Measurements from ENCODE around the gene TMEM181. TPM values are rescaled to one million over a fixed set of nuclear protein-coding genes. Genes with fewer than 3 reads are reported as not detected.

TMEM181 gene
- total RNA-seq, 2 experiments from 2014 or later = 16.9 to 17.6 TPM

DNA sequence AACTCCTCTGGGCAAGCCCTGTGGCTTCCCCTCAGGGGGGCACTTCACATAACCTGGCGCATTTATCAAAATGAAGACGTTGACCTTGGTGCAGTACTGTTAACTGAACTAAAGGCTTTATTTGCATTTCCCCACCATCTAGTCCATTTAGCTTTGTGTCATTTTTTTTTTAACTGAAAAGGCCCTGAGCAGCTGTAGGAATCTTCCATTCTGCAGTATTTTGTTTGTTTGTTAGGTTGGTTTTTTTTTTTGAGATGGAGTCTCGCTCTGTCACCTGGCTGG, 10.7 kb downstream of the TMEM181 start:
- CTCF ChIA-PET = interaction anchor here (0.7 to 0.9 kb wide), 4 partner anchors 36 to 90 kb away, joined by 3 to 4 read pairs (median 3); no protein-coding TSS in a partner anchor
- peak overlapping the region; percentile 65 for H3K27ac Mint-ChIP-seq

DNA sequence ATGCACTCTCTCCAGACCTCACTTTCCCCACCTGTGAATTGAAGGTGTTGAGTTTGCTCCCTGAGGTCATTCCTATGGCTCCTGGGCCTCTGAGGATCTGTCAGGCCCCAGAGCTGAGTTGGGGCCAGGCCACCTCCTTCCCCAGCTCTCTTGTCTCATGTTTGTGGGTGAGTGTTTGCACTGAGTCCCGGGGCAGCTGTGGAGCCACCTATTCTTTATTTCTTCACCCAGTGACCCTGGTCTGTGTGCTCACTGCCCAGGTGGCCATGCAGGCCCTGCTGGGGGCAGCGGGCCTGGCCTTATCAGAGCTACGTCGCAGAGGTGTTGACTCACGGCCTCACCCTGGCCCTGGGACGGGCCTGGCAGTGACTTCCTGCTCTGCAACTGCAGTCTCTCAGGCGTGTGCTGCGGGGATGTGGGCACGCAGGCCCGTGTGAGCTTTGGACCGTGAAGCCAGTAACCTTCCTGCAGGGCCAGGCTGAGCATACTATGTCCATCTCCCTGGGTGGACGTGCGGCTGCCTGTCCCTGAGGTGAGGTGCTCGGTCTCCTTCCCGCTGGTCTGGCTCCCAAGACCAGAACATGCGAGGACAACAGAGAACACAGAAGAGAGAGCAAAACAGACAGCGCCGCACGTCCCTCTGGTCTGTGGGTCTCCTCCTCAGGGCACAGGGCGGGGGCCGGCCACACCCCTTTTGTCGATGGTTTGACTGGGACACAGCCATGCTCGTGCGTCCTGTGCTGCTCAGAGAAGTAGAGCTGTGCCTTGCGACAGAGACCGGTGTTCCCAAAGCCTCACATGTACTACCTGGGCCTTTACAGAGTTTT, 12.1 kb downstream of the TMEM181 start:
- Mint-ChIP-seq H3K4me1 (peaks cover 67% of the 10 kb centered on the region), H3K4me3 (no peak overlapping the region), H3K27me3 (no peaks in the 10 kb centered on the region), H3K9me3 (peaks cover under 1% of the 10 kb centered on the region), H3K36me3 (ENCODE audit: low read depth) (peaks cover 47% of the 10 kb centered on the region), H3K27ac (peak overlapping the region; percentile 72)
- POLR2A ChIA-PET = no interaction called here
- CTCF ChIA-PET = interaction anchor here (0.5 kb wide), 1 partner anchor 1146 kb away, joined by 3 read pairs; no protein-coding TSS in a partner anchor
- DNase-seq = no peak

More for the DNA sequence above, 10.7 kb downstream of the TMEM181 start:
- Mint-ChIP-seq H3K4me1 (peaks cover 73% of the 10 kb centered on the region), H3K9me3 (no peaks in the 10 kb centered on the region), H3K36me3 (ENCODE audit: low read depth) (peaks cover 46% of the 10 kb centered on the region), H3K4me3 (no peak overlapping the region), H3K27me3 (no peaks in the 10 kb centered on the region)
- POLR2A ChIA-PET = no interaction called here
- no peak for DNase-seq

- Mint-ChIP-seq H3K36me3 (ENCODE audit: low read depth) (peaks cover 53% of the 10 kb centered on the region), H3K27ac (peak overlapping the region; percentile 74), H3K4me3 (no peak overlapping the region), H3K9me3 (peaks cover 5% of the 10 kb centered on the region), H3K4me1 (peaks cover 64% of the 10 kb centered on the region), H3K27me3 (no peaks in the 10 kb centered on the region)
- DNase-seq = no peak
- POLR2A ChIA-PET = no interaction called here
- CTCF ChIA-PET = interaction anchor here (0.6 kb wide), 1 partner anchor 177 kb away, joined by 3 read pairs; no protein-coding TSS in a partner anchor
Measured at GRCh38 chr6:158572653-158573541, 13.0 kb downstream of the TMEM181 start.

GRCh38 chr6:158573542-158573931, 13.6 kb downstream of the TMEM181 start:
- H3K4me1 Mint-ChIP-seq = peaks cover 57% of the 10 kb centered on the region
- H3K4me3 Mint-ChIP-seq = no peak overlapping the region
- H3K27me3 Mint-ChIP-seq = no peaks in the 10 kb centered on the region
- peaks cover 5% of the 10 kb centered on the region for H3K9me3 Mint-ChIP-seq
- POLR2A ChIA-PET = no interaction called here
- peak overlapping the region; percentile 74 for H3K27ac Mint-ChIP-seq
- H3K36me3 Mint-ChIP-seq (ENCODE audit: low read depth) = peaks cover 57% of the 10 kb centered on the region
- CTCF ChIA-PET = interaction anchor here (0.6 kb wide), 1 partner anchor 177 kb away, joined by 3 read pairs; no protein-coding TSS in a partner anchor
- DNase-seq = no peak

- H3K9me3 Mint-ChIP-seq = peaks cover 5% of the 10 kb centered on the region
- H3K4me3 Mint-ChIP-seq = no peak overlapping the region
- no peak for DNase-seq
- ChIA-PET CTCF (interaction anchor here (1.3 kb wide), 1 partner anchor 8 kb away, joined by 3 read pairs; no protein-coding TSS in a partner anchor), POLR2A (no interaction called here)
- no peaks in the 10 kb centered on the region for H3K27me3 Mint-ChIP-seq
- no peak overlapping the region for H3K27ac Mint-ChIP-seq
- H3K4me1 Mint-ChIP-seq = peaks cover 47% of the 10 kb centered on the region
- peaks cover 56% of the 10 kb centered on the region for H3K36me3 Mint-ChIP-seq (ENCODE audit: low read depth)
Measured at GRCh38 chr6:158574800-158575199, 14.9 kb downstream of the TMEM181 start.

DNA sequence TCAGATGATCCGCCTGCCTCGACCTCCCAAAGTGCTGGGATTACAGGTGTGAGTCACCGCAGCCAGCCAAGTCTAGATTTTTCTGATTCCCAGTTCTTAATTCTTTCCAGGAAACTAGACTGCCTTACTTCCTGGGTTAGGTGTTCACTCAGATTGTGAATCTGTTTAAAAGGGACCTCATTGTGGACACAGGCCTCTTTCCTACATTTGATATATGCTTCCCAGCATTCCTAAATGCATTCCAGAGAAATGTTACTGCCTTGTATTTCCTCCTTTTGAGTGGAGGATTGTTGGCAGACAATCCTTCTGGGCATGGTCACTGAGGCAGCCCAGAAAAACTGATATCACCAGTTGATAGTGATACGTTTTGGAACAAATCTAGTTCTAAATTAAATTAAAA, 15.7 kb downstream of the TMEM181 start:
- CTCF ChIA-PET = interaction anchor here (0.8 to 1.3 kb wide), 2 partner anchors 9 to 12 kb away, joined by 3 read pairs; no protein-coding TSS in a partner anchor

DNA sequence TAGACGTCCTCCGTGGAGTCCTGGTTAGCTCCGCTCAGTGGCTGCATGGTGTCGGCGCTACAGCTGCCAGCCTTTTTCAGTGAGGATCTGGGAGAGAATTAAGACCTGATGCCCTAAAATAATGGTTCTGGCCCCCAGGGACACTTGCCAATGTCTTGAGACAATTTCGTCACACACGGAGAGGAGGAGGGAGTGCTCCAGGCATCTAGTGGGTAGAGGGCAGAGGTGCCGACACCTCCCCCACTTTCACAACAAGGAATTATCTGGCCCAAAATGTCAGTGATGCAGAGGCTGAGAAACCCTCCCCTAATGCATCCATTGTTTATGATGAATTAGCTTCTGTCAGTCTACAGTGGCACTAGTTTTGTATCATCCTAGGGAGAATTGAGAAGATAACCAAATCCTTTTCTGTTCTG, 24.4 kb downstream of the TMEM181 start:
- Mint-ChIP-seq H3K4me3 (no peak overlapping the region), H3K4me1 (no peaks in the 10 kb centered on the region), H3K27me3 (no peaks in the 10 kb centered on the region), H3K27ac (no peak overlapping the region), H3K36me3 (ENCODE audit: low read depth) (peaks cover 58% of the 10 kb centered on the region), H3K9me3 (no peaks in the 10 kb centered on the region)
- ChIA-PET POLR2A (no interaction called here), CTCF (no interaction called here)
- no peak for DNase-seq

More for the DNA sequence above, 15.7 kb downstream of the TMEM181 start:
- Mint-ChIP-seq H3K27me3 (no peaks in the 10 kb centered on the region), H3K9me3 (peaks cover 5% of the 10 kb centered on the region), H3K4me3 (no peak overlapping the region), H3K27ac (no peak overlapping the region), H3K4me1 (peaks cover 43% of the 10 kb centered on the region), H3K36me3 (ENCODE audit: low read depth) (peaks cover 53% of the 10 kb centered on the region)
- POLR2A ChIA-PET = no interaction called here
- no peak for DNase-seq

DNA sequence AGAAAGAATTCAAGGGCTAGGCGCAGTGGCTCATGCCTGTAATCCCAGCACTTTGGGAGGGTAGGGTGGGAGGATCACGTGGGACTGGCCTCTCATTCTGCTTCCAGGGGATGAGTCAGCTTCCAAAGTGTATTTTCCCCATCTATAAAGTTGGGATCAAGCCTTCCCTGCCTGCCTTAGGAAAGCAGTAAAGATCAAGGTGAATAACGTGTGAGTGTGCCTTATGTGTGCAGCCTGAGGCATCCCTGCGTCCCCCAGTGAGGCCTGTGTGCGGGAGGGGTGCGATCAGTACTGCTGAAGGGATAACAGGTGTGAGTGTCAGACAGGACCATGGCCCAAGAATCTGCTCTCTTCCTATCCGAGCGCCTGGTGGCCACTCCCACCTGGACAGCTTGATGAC, 26.8 kb downstream of the TMEM181 start:
- no peak overlapping the region for H3K27ac Mint-ChIP-seq
- peaks cover 69% of the 10 kb centered on the region for H3K36me3 Mint-ChIP-seq (ENCODE audit: low read depth)
- no peak for DNase-seq
- no peaks in the 10 kb centered on the region for H3K9me3 Mint-ChIP-seq
- no peak overlapping the region for H3K4me3 Mint-ChIP-seq
- ChIA-PET CTCF (no interaction called here), POLR2A (no interaction called here)
- H3K4me1 Mint-ChIP-seq = peaks cover 1% of the 10 kb centered on the region
- H3K27me3 Mint-ChIP-seq = no peaks in the 10 kb centered on the region

GRCh38 chr6:158589366-158589765, 29.5 kb downstream of the TMEM181 start:
- Mint-ChIP-seq H3K27ac (no peak overlapping the region), H3K27me3 (no peaks in the 10 kb centered on the region), H3K36me3 (ENCODE audit: low read depth) (peaks cover 71% of the 10 kb centered on the region), H3K9me3 (no peaks in the 10 kb centered on the region), H3K4me3 (no peak overlapping the region), H3K4me1 (peaks cover 2% of the 10 kb centered on the region)
- CTCF ChIA-PET = interaction anchor here (1.3 kb wide), 1 partner anchor 390 kb away, joined by 3 read pairs; no protein-coding TSS in a partner anchor
- no peak for DNase-seq
- POLR2A ChIA-PET = no interaction called here

DNA sequence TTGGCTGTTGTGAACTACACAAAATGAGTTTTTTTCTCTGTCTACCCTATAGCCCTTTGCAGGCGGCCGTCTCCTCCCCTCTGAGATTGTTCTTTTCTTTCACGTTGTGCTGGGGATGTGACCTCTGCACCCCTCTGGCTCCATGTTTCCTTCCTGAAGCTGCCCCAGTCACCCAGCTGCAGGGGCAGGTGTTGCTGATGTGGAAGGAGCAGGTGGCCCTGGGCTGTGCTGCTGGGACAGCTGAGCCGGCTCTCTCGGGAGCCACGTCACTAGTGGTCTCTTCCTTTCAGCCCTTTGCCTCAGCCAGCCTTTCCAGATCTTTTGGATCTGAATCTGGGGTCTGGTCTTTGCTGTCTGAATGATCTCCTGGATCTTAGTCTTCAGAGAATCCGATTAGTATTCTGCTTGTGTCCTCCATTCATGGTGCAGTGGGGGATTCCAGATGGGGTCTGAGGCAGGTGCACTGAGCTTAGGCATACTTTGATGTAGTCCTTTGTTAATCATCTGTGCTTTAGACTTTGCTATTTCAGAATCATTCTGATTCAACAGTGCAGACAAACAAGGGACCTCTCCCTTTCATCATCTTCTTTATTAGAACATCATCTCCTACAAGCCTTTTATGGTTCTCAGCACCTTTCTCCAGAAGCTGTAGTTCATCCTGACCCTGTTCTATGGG, 31.4 kb downstream of the TMEM181 start:
- Mint-ChIP-seq H3K4me1 (peaks cover 2% of the 10 kb centered on the region), H3K36me3 (ENCODE audit: low read depth) (peaks cover 62% of the 10 kb centered on the region), H3K9me3 (no peaks in the 10 kb centered on the region), H3K27ac (no peak overlapping the region), H3K27me3 (no peaks in the 10 kb centered on the region), H3K4me3 (no peak overlapping the region)
- ChIA-PET CTCF (interaction anchor here (1.6 kb wide), 1 partner anchor 15 kb away, joined by 4 read pairs; no protein-coding TSS in a partner anchor), POLR2A (no interaction called here)
- DNase-seq = no peak

- no peak for DNase-seq
- no peak overlapping the region for H3K27ac Mint-ChIP-seq
- ChIA-PET POLR2A (no interaction called here), CTCF (interaction anchor here (0.6 to 1.6 kb wide), 2 partner anchors 10 to 14 kb away, joined by 4 read pairs; no protein-coding TSS in a partner anchor)
- H3K4me1 Mint-ChIP-seq = peaks cover 2% of the 10 kb centered on the region
- H3K9me3 Mint-ChIP-seq = no peaks in the 10 kb centered on the region
- peaks cover 60% of the 10 kb centered on the region for H3K36me3 Mint-ChIP-seq (ENCODE audit: low read depth)
- no peaks in the 10 kb centered on the region for H3K27me3 Mint-ChIP-seq
- H3K4me3 Mint-ChIP-seq = no peak overlapping the region
Measured at GRCh38 chr6:158591810-158592209, 31.9 kb downstream of the TMEM181 start.

GRCh38 chr6:158593670-158594069, 33.8 kb downstream of the TMEM181 start:
- CTCF ChIA-PET = interaction anchor here (1.8 kb wide), 1 partner anchor 380 kb away, joined by 6 read pairs; no protein-coding TSS in a partner anchor
- Mint-ChIP-seq H3K36me3 (ENCODE audit: low read depth) (peaks cover 57% of the 10 kb centered on the region), H3K27ac (no peak overlapping the region), H3K9me3 (no peaks in the 10 kb centered on the region), H3K4me3 (no peak overlapping the region), H3K27me3 (no peaks in the 10 kb centered on the region), H3K4me1 (peaks cover 2% of the 10 kb centered on the region)
- DNase-seq = no peak
- POLR2A ChIA-PET = no interaction called here
